ENCODE data around the gene NAMPT. TPM values are rescaled to one million over a fixed set of nuclear protein-coding genes. Genes with fewer than 3 reads are reported as not detected.

Gene NAMPT
- polyA plus RNA-seq, 3 donors = 71.3 to 358 (median 133) TPM

GRCh38 chr7:106314875-106315274 is 30.1 kb upstream of the NAMPT start:
- H3K4me1 Mint-ChIP-seq = peaks cover 21% of the 10 kb centered on the region
- Histone ChIP-seq H2AFZ (ENCODE audit: insufficient read depth, low read depth, low read length, poor library complexity, severe bottlenecking) (no peak overlapping the region), H3K79me2 (ENCODE audit: insufficient read depth, low read length) (no peaks in the 10 kb centered on the region), H3K9me3 (replicated peaks in 1 of 2; ENCODE audit: control insufficient read depth in 1 of 2, insufficient read depth in 1 of 2, low read length in 2 of 2) (no peaks in the 10 kb centered on the region), H3K36me3 (replicated peaks in 1 of 2; ENCODE audit: control insufficient read depth in 1 of 2, insufficient read depth in 2 of 2, low read length in 2 of 2) (no peaks in the 10 kb centered on the region), H3K27me3 (ENCODE audit: control insufficient read depth in 2 of 2, insufficient read depth in 2 of 2, low read length in 2 of 2) (no peaks in the 10 kb centered on the region), H3K4me1 (ENCODE audit: control insufficient read depth in 1 of 2, insufficient read depth in 2 of 2, low read length in 2 of 2) (peaks cover 18 to 24% of the 10 kb centered on the region in 2 donors), H4K20me1 (ENCODE audit: insufficient read depth, low read length) (no peaks in the 10 kb centered on the region), H3K9ac (ENCODE audit: insufficient read depth, low read length, poor library complexity, severe bottlenecking) (no peak overlapping the region), H3K27ac (ENCODE audit: low read depth in 1 of 2, low read length in 2 of 2) (peak overlapping the region; percentile 6 to 84), H3K4me2 (replicated peaks; ENCODE audit: extremely low read depth, low read length, poor library complexity, severe bottlenecking) (peak overlapping the region; percentile 49), H3K4me3 (replicated peaks in 1 of 3; ENCODE audit: low read depth in 2 of 3, low read length in 3 of 3) (peak overlapping the region in 1 of 3 experiments; percentile 35)
- H3K4me3 Mint-ChIP-seq = no peak overlapping the region
- WGBS (ENCODE audit: insufficient coverage) = 100% methylated on average over 1 of the region's 2 CpGs
- H3K36me3 Mint-ChIP-seq = no peaks in the 10 kb centered on the region
- DNase-seq = no peak
- intact Hi-C loops (cut with micrococcal nuclease) = no loop called here
- peaks cover 0 to 5% (median 0%) of the 10 kb centered on the region in 3 donors for H3K27me3 Mint-ChIP-seq (ENCODE audit: low read depth in 3 of 3)
- no peak for TF ChIP-seq CTCF (IDR thresholded peaks at IDR 0.05)
- H3K27ac Mint-ChIP-seq = peak overlapping the region; percentile 94 to 98 (median 95)
- H3K9me3 Mint-ChIP-seq = peaks cover 0 to 15% (median 4%) of the 10 kb centered on the region in 7 donors

- Mint-ChIP-seq H3K27me3 (ENCODE audit: low read depth in 3 of 3) (peaks cover 0 to 6% (median 0%) of the 10 kb centered on the region in 3 donors), H3K9me3 (peaks cover 0 to 17% (median 4%) of the 10 kb centered on the region in 7 donors), H3K36me3 (no peaks in the 10 kb centered on the region), H3K4me3 (peak overlapping the region in 1 of 2 donors; percentile 65), H3K27ac (peak overlapping the region; percentile 94 to 98 (median 95)), H3K4me1 (peaks cover 23% of the 10 kb centered on the region)
- peaks cover 18 to 24% of the 10 kb centered on the region in 2 donors for H3K4me1 ChIP-seq (ENCODE audit: control insufficient read depth in 1 of 2, insufficient read depth in 2 of 2, low read length in 2 of 2)
- H3K79me2 ChIP-seq (ENCODE audit: insufficient read depth, low read length) = no peaks in the 10 kb centered on the region
- H3K27ac ChIP-seq (ENCODE audit: low read depth in 1 of 2, low read length in 2 of 2) = peak overlapping the region; percentile 6 to 84
- WGBS (ENCODE audit: insufficient coverage) = no CpG with 5 or more reads among the region's 2 CpGs
- peak overlapping the region in 1 of 3 experiments; percentile 35 for H3K4me3 ChIP-seq (replicated peaks in 1 of 3; ENCODE audit: low read depth in 2 of 3, low read length in 3 of 3)
- H3K4me2 ChIP-seq (replicated peaks; ENCODE audit: extremely low read depth, low read length, poor library complexity, severe bottlenecking) = peak overlapping the region; percentile 49
- H4K20me1 ChIP-seq (ENCODE audit: insufficient read depth, low read length) = no peaks in the 10 kb centered on the region
- no peak overlapping the region for H2AFZ ChIP-seq (ENCODE audit: insufficient read depth, low read depth, low read length, poor library complexity, severe bottlenecking)
- H3K9me3 ChIP-seq (replicated peaks in 1 of 2; ENCODE audit: control insufficient read depth in 1 of 2, insufficient read depth in 1 of 2, low read length in 2 of 2) = no peaks in the 10 kb centered on the region
- intact Hi-C loops (cut with micrococcal nuclease) = no loop called here
- peak; percentile 86 to 95 (median 94) for DNase-seq
- peak overlapping the region; percentile 49 for H3K9ac ChIP-seq (ENCODE audit: insufficient read depth, low read length, poor library complexity, severe bottlenecking)
- no peaks in the 10 kb centered on the region for H3K27me3 ChIP-seq (ENCODE audit: control insufficient read depth in 2 of 2, insufficient read depth in 2 of 2, low read length in 2 of 2)
- no peaks in the 10 kb centered on the region for H3K36me3 ChIP-seq (replicated peaks in 1 of 2; ENCODE audit: control insufficient read depth in 1 of 2, insufficient read depth in 2 of 2, low read length in 2 of 2)
- TF ChIP-seq CTCF (IDR thresholded peaks at IDR 0.05) = no peak
These were observed 29.2 kb upstream of the NAMPT start for GRCh38 chr7:106313966-106314365.

Data from CD14-positive monocyte (primary cell).